GM10248 (cell line): ENCODE results near the gene GYG2.
A peak's percentile ranks its signal among the peaks of the same experiment; 100 is the strongest.
"Not testable (repeated sequence)": the region's sequence is repeated elsewhere in the genome, so short reads cannot be mapped to it uniquely, and the experiment has no call there.

Experiments
- CTCF ChIA-PET: fragments of 300-600 bp; sonication (Branson Sonifier 250); formaldehyde crosslinking; extraction: SDS; loops from one replicate; lab custom pipeline; 2021; ENCODE audit warnings: antibody characterized with exemption; lab: Yijun Ruan, JAX
- POLR2A ChIA-PET: fragments of 350-650 bp; sonication (Branson Sonifier 250); formaldehyde crosslinking; extraction: SDS; loops from one replicate; lab custom pipeline; 2020; ENCODE audit warnings: antibody characterized with exemption; lab: Yijun Ruan, JAX
- DNase-seq: peaks from one replicate; pipeline ENCODE4 v3.0.0; 2012; ENCODE audit errors: extremely low spot score
- TF ChIP-seq, protein P1 (sequence below): IDR thresholded peaks from 2 replicates; pipeline ENCODE4 v1.5.1; 2012; ENCODE audit warnings: mild to moderate bottlenecking, low read depth; ENCODE audit errors: extremely low read depth, missing control alignments, control extremely low read depth

The GYG2 gene

DNA sequence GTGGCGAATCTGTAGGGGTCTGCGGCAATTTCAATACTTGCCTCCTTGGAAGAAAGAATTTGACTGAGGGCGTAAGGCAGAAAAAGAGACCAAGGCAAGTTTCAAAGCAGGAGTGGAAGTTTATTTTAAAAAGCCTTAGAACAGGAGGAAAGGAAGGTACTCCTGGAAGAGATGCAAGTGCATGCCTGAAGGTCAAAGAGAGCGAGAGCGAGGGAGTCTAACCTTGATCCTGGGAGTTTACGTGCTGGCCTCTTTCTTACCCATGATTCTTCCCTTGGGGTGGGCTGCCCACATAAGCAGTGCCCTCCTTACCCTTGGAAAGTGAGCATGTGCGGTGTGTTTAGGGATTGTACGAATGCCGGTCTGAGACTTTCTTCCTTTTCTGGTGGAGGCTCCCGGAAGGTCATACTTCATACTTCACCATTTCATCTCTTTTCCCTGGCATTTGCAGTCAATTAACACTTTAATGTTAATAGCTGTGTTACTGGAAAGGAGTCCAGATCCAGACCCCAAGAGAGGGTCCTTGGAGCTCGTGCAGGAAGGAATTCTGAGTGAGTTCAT is 60.4 kb downstream of the GYG2 start:
- no peak for DNase-seq
- TF ChIP-seq, protein P1, sequence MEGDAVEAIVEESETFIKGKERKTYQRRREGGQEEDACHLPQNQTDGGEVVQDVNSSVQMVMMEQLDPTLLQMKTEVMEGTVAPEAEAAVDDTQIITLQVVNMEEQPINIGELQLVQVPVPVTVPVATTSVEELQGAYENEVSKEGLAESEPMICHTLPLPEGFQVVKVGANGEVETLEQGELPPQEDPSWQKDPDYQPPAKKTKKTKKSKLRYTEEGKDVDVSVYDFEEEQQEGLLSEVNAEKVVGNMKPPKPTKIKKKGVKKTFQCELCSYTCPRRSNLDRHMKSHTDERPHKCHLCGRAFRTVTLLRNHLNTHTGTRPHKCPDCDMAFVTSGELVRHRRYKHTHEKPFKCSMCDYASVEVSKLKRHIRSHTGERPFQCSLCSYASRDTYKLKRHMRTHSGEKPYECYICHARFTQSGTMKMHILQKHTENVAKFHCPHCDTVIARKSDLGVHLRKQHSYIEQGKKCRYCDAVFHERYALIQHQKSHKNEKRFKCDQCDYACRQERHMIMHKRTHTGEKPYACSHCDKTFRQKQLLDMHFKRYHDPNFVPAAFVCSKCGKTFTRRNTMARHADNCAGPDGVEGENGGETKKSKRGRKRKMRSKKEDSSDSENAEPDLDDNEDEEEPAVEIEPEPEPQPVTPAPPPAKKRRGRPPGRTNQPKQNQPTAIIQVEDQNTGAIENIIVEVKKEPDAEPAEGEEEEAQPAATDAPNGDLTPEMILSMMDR: no peak
- ChIA-PET POLR2A (no interaction called here), CTCF (no interaction called here)

DNA sequence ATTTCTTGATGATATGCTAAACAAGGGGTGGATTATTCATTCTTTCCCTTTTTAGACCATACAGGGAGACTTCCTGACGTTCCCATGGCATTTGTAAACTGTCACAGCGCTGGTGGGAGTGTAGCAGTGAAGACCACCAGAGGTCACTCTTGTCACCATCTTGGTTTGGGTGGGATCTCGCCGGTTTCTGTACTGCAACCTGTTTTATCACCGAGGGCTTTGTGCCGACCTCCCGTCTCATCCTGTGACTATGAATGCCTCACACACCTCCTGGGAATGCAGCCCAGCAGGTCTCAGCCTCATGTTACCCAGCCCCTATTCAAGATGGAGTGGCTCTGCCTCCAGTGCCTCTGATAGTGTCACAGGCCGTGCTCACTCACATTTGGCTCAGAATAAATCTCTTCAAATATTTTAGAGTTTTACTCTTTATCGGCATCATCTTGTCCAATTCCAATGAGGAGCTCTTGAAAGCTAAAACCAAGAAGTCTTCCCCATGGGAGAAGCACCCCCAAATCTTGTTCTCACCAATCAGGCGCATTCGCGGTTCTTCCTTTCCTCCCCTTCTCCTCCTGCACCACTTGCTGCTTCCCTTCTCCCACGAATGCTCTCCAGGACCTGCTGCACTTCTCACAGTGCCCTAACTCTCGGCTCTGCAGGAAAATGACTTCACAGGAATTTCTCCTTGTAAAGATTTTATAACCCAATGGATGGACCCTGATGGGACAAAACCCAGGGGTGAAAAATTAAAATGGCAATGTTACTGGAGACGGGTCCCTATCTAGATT is 61.2 kb downstream of the GYG2 start:
- POLR2A ChIA-PET, CTCF ChIA-PET, DNase-seq: not testable (repeated sequence)
- TF ChIP-seq, protein P1: peak; percentile 13

DNA sequence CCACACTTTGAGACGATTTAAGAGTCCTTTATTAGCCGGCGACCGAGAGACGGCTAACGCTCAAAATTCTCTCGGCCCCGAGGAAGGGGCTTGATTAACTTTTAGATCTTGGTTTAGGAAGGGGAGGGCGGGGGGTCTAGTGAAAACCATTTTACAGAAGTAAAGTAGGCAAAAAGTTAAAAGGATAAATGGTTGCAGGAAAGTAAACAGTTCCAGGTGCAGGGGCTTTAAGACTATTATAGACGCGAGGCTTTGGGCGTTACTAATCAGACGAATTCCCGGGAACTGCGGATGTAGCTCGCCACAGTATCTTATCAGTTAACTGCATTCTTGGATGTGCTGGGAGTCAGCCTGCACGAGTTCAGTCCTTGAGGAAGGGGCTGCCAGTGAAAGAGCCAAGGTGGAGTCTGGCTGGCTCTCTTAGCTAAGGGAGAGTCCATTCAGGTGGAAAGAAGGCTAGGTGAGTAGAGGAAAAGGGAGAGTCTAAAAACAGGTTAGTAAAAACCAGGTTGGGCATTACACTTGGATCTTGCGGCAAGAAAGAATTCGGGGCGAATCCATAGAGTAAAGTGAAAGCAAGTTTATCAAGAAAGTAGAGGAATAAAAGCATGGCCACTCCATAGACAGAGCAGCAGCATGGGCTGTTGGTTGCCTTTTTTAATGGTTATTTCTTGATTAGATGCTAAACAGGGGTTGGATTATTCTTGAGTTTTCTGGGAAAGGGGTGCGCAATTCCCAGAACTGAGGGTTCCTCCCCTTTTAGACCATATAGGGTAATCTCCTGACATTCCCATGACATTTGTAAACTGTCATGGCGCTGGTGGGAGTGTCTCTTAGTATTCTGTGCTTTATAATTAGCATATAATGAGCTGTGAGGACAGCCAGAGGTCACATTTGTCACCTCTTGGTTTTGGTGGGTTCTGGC is 62.1 kb downstream of the GYG2 start:
- CTCF ChIA-PET, POLR2A ChIA-PET, DNase-seq: not testable (repeated sequence)

DNA sequence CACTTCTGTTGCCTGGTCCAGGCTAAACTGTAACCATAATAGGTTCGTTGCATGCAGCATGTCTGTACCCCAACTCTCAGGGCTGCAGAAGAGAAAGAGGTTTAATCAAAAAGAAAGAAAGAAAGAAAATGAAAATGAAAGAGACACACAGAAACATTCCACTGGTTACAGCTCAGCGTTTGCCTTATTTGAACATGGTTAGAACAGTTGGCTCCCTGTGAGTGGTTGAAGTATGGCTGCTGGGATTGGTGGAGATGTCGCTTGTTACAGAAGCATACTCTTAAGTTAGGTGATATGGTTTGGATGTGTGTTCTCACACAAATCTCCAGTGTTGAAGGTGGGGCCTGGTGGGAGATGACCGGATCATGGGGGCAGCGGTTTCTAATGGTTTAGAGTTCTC is 64.1 kb downstream of the GYG2 start:
- TF ChIP-seq, protein P1: no peak
- DNase-seq: no peak
- ChIA-PET CTCF (no interaction called here), POLR2A (no interaction called here)

DNA sequence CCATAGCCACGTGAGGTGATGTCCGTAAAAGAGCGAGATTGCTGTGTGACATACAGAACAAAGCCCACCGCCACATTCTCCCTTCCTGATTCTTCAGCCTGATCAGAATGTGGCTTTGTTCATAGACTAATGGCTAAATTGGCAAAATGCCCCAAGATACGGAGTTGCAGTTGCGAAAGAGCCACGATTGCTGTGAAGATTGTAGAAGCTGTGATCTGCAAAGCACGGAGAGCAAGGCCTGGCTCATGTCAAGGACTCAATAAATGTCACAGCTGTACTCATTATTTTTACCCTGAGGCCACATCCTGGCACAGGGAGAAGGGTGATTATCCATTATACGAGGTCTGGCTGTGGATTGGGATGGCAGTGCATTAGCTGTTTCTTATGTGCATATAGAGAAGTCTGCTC is 66.2 kb downstream of the GYG2 start:
- no peak for DNase-seq
- CTCF ChIA-PET: interaction anchor here (0.7 kb wide), 1 partner anchor 12 kb away, joined by 3 read pairs; no protein-coding TSS in a partner anchor

DNA sequence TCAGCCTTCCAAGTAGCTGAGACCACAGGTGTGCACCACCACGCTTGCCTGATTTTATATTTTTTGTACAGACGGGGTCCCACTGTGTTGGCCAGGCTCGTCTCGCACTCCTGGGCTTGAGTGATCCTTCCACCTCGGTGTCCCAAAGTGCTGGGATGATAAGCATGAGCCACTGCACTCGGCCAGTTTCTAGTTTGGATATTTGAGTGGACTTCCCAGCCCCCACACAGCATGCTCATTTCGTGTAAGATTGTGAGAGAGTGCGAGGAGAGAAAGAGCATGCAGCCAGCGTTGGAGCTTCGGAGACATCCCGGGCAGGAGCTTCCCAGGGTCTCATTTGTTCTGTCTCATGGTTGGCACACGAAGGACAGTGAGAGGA is 68.6 kb downstream of the GYG2 start:
- no peak for DNase-seq
- ChIA-PET CTCF (no interaction called here), POLR2A (no interaction called here)
- TF ChIP-seq, protein P1: no peak

More for the DNA sequence above, 66.2 kb downstream of the GYG2 start:
- TF ChIP-seq, protein P1: no peak
- POLR2A ChIA-PET: no interaction called here

DNA sequence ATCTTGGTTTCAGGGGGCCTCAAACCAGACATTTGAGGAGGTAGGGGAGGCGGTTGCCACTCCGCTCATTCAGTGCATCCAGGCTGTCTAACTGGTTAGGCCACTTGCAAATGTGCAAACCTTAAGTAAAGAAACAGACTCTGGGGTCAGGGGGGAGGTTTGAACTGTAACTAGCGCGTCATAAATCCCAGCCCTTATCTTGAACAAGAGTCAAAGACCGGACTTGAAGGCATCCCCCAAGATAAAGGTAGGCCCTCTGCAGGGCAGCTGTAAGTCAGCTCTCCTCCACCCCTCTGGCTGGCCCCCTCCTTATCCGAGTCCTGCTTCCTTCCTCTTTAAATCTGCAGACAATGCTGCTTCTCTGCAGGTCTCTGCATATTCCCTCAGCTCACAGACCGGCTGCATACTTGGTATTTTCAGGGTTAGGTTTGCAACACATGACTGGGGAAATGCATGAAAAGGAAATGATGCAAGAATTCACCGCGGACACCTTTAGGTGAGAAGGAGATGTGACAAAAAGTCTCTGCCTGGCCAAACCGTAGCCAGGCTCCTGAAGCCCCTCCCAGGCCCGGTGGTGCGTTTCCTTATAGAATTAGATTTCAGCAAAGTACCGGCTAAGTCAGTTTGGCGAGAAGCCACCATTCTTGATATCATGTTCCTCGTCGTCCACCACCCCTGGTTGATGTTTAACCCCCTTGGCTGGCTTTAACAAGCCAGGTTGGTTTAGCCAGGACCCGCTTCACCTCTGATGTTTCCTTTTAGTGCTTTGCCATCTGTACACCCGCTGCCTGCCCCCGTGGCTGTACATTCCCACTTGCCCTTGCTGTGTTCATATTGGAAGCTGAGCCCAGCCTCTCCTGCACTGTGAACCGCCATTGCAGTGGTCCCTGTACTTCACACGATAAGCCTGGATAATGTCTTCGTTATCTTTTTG is 69.2 kb downstream of the GYG2 start:
- POLR2A ChIA-PET, CTCF ChIA-PET, DNase-seq: not testable (repeated sequence)
